ENCODE data around the gene KCNQ4.

DNA sequence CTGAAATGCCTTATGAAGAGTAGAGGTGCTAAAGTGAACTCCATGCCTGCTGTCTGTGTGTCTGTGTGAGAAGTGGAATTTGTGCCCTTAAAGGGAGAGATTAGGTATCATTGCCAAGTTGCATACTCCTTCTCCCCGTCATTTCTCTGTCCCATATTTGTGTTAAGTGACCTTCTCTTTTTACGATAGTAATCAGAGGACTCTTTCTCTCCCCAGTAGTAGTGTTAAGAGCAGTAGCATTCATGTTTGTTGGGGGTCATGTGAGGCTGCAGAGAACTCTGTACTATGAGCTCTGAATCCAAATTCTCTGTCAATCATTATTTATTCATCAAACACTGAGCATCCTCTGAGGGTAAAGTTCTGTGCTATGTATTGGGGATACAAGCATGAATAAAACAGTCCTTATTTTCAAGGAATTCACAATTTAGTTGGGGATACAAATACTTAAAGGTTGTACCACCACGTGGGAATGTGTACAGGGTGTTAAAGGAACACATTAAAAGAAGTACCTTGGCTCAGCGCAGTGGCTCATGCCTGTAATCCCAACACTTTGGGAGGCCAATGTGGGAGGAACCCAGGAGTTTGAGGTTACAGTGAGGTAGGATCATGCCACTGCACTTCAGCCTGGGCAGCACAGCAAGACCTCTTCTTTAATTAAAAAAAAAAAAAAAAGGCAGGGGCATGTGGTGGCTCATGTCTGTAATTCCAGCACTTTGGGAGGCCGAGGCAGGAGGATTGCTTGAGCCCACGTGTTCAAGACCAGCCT is 24.8 kb upstream of the KCNQ4 start:
- TF ChIP-seq, protein P1, sequence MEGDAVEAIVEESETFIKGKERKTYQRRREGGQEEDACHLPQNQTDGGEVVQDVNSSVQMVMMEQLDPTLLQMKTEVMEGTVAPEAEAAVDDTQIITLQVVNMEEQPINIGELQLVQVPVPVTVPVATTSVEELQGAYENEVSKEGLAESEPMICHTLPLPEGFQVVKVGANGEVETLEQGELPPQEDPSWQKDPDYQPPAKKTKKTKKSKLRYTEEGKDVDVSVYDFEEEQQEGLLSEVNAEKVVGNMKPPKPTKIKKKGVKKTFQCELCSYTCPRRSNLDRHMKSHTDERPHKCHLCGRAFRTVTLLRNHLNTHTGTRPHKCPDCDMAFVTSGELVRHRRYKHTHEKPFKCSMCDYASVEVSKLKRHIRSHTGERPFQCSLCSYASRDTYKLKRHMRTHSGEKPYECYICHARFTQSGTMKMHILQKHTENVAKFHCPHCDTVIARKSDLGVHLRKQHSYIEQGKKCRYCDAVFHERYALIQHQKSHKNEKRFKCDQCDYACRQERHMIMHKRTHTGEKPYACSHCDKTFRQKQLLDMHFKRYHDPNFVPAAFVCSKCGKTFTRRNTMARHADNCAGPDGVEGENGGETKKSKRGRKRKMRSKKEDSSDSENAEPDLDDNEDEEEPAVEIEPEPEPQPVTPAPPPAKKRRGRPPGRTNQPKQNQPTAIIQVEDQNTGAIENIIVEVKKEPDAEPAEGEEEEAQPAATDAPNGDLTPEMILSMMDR (IDR thresholded peaks at IDR 0.05; ENCODE audit: extremely low read depth in 1 of 2, insufficient read depth in 1 of 2, low read depth in 1 of 2, low read length in 2 of 2) = no peak
- no peak for TF ChIP-seq POLR2A (IDR thresholded peaks at IDR 0.05; ENCODE audit: low read depth, low read length)
- no peak for TF ChIP-seq FOS (IDR thresholded peaks at IDR 0.05; ENCODE audit: borderline replicate concordance, insufficient read depth, low read length)
- no peak for TF ChIP-seq EZH2 (IDR thresholded peaks at IDR 0.05; ENCODE audit: borderline replicate concordance, low read depth, low read length, severe bottlenecking)
- TF ChIP-seq POLR2AphosphoS5 (IDR thresholded peaks at IDR 0.05; ENCODE audit: insufficient read depth, low read depth, low read length) = no peak
- TF ChIP-seq, protein P2, sequence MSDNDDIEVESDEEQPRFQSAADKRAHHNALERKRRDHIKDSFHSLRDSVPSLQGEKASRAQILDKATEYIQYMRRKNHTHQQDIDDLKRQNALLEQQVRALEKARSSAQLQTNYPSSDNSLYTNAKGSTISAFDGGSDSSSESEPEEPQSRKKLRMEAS (IDR thresholded peaks at IDR 0.05; ENCODE audit: insufficient read depth, insufficient read length) = no peak
- no peak for TF ChIP-seq MYC (IDR thresholded peaks at IDR 0.05; ENCODE audit: low read depth, low read length)
- no peak for TF ChIP-seq GATA2 (IDR thresholded peaks at IDR 0.05; ENCODE audit: insufficient read depth, insufficient read length, low read depth, low read length)
